ENCODE data around the gene NFIA. TPM values are rescaled to one million over a fixed set of nuclear protein-coding genes. Genes with fewer than 3 reads are reported as not detected.

The NFIA gene
- total RNA-seq, 1 experiment from 2014 or later = 12.7 TPM

GRCh38 chr1:61436016-61436415, 353.7 kb downstream of the NFIA start:
- H4K20me1 ChIP-seq (ENCODE audit: low read length) = no peaks in the 10 kb centered on the region
- intact Hi-C loops (cut with micrococcal nuclease) = no loop called here
- H3K79me2 ChIP-seq (ENCODE audit: low read length) = no peaks in the 10 kb centered on the region
- CTCF ChIA-PET = interaction anchor here (0.6 kb wide), 1 partner anchor 500 kb away, joined by 3 read pairs; no protein-coding TSS in a partner anchor
- no peak overlapping the region for H3K27ac ChIP-seq (ENCODE audit: low read length)
- no TSS peak for BruUV-seq (replicated peaks)
- H3K4me2 ChIP-seq (ENCODE audit: low read length) = no peak overlapping the region
- no peak overlapping the region for H3K4me3 ChIP-seq (ENCODE audit: low read length)
- POLR2A ChIA-PET (ENCODE audit: unreplicated experiment) = no interaction called here
- no peaks in the 10 kb centered on the region for H3K27me3 ChIP-seq (ENCODE audit: low read length)
- ATAC-seq (peak; percentile 18; the same call in 1 of the 2 replicates), DNase-seq (peak; percentile 16)
- H2AFZ ChIP-seq (ENCODE audit: low read length) = no peak overlapping the region
- H3K9me3 ChIP-seq (ENCODE audit: low read length) = no peaks in the 10 kb centered on the region
- no peaks in the 10 kb centered on the region for H3F3A ChIP-seq (ENCODE audit: low read length, unreplicated experiment)
- TF ChIP-seq CTCF (conservative IDR thresholded peaks at IDR 0.05; ENCODE audit: low read depth, low read length) (peak; percentile 39; the same call in 1 of the 2 replicates), EZH2 (IDR thresholded peaks at IDR 0.05; ENCODE audit: low read length, unreplicated experiment) (no peak)
- H3K36me3 ChIP-seq (ENCODE audit: low read depth, low read length) = no peaks in the 10 kb centered on the region
- H3K9me2 ChIP-seq (replicated peaks; ENCODE audit: low read length) = no peaks in the 10 kb centered on the region
- H3K9ac ChIP-seq (ENCODE audit: low read length) = no peak overlapping the region
- H3K4me1 ChIP-seq (ENCODE audit: insufficient read depth, low read length) = peaks cover 14% of the 10 kb centered on the region; the same call in 1 of the 2 replicates

GRCh38 chr1:61436491-61437120, 354.2 kb downstream of the NFIA start:
- ATAC-seq (no peak), DNase-seq (no peak)
- intact Hi-C loops (cut with micrococcal nuclease) = no loop called here
- no peaks in the 10 kb centered on the region for H3F3A ChIP-seq (ENCODE audit: low read length, unreplicated experiment)
- POLR2A ChIA-PET (ENCODE audit: unreplicated experiment) = no interaction called here
- no peak overlapping the region for H3K9ac ChIP-seq (ENCODE audit: low read length)
- H3K79me2 ChIP-seq (ENCODE audit: low read length) = no peaks in the 10 kb centered on the region
- H3K9me2 ChIP-seq (replicated peaks; ENCODE audit: low read length) = no peaks in the 10 kb centered on the region
- CTCF ChIA-PET = interaction anchor here (0.6 kb wide), 1 partner anchor 499 kb away, joined by 3 read pairs; no protein-coding TSS in a partner anchor
- no peaks in the 10 kb centered on the region for H3K27me3 ChIP-seq (ENCODE audit: low read length)
- no peaks in the 10 kb centered on the region for H3K36me3 ChIP-seq (ENCODE audit: low read depth, low read length)
- no peak overlapping the region for H2AFZ ChIP-seq (ENCODE audit: low read length)
- no TSS peak for BruUV-seq (replicated peaks)
- TF ChIP-seq CTCF (conservative IDR thresholded peaks at IDR 0.05; ENCODE audit: low read depth, low read length) (no peak), EZH2phosphoT487 (IDR thresholded peaks at IDR 0.05; ENCODE audit: borderline replicate concordance, low read length) (no peak), EZH2 (IDR thresholded peaks at IDR 0.05; ENCODE audit: low read length, unreplicated experiment) (no peak)
- peaks cover 14% of the 10 kb centered on the region; the same call in 1 of the 2 replicates for H3K4me1 ChIP-seq (ENCODE audit: insufficient read depth, low read length)
- no peaks in the 10 kb centered on the region for H4K20me1 ChIP-seq (ENCODE audit: low read length)
- no peak overlapping the region for H3K27ac ChIP-seq (ENCODE audit: low read length)
- H3K4me3 ChIP-seq (ENCODE audit: low read length) = no peak overlapping the region
- no peaks in the 10 kb centered on the region for H3K9me3 ChIP-seq (ENCODE audit: low read length)
- H3K4me2 ChIP-seq (ENCODE audit: low read length) = no peak overlapping the region

GRCh38 chr1:61439234-61439633, 356.9 kb downstream of the NFIA start:
- Histone ChIP-seq H3K27me3 (ENCODE audit: low read length) (no peaks in the 10 kb centered on the region), H3K4me1 (ENCODE audit: insufficient read depth, low read length) (peaks cover 8% of the 10 kb centered on the region; the same call in 1 of the 2 replicates), H3K9ac (ENCODE audit: low read length) (no peak overlapping the region), H3K4me3 (ENCODE audit: low read length) (no peak overlapping the region), H3K4me2 (ENCODE audit: low read length) (no peak overlapping the region), H4K20me1 (ENCODE audit: low read length) (no peaks in the 10 kb centered on the region), H3F3A (ENCODE audit: low read length, unreplicated experiment) (no peaks in the 10 kb centered on the region), H3K79me2 (ENCODE audit: low read length) (no peaks in the 10 kb centered on the region), H2AFZ (ENCODE audit: low read length) (no peak overlapping the region), H3K36me3 (ENCODE audit: low read depth, low read length) (no peaks in the 10 kb centered on the region), H3K9me2 (replicated peaks; ENCODE audit: low read length) (no peaks in the 10 kb centered on the region), H3K27ac (ENCODE audit: low read length) (no peak overlapping the region), H3K9me3 (ENCODE audit: low read length) (no peaks in the 10 kb centered on the region)
- no peak for TF ChIP-seq CTCF (conservative IDR thresholded peaks at IDR 0.05; ENCODE audit: low read depth, low read length)
- TF ChIP-seq EZH2phosphoT487 (IDR thresholded peaks at IDR 0.05; ENCODE audit: borderline replicate concordance, low read length) = no peak
- no peak for TF ChIP-seq EZH2 (IDR thresholded peaks at IDR 0.05; ENCODE audit: low read length, unreplicated experiment)
- BruUV-seq (replicated peaks) = no TSS peak
- ChIA-PET CTCF (no interaction called here), POLR2A (ENCODE audit: unreplicated experiment) (no interaction called here)
- ATAC-seq (no peak), DNase-seq (no peak)
- intact Hi-C loops (cut with micrococcal nuclease) = no loop called here

Data from PC-3 (cell line).